ENCODE data around the gene ADGRL2. TPM values are rescaled to one million over a fixed set of nuclear protein-coding genes. Genes with fewer than 3 reads are reported as not detected.

Gene ADGRL2
- polyA plus RNA-seq, 1 donor (not counting 4 experiments of a cell fraction or from before 2014, with no cell fraction given), result 6.6 TPM

DNA sequence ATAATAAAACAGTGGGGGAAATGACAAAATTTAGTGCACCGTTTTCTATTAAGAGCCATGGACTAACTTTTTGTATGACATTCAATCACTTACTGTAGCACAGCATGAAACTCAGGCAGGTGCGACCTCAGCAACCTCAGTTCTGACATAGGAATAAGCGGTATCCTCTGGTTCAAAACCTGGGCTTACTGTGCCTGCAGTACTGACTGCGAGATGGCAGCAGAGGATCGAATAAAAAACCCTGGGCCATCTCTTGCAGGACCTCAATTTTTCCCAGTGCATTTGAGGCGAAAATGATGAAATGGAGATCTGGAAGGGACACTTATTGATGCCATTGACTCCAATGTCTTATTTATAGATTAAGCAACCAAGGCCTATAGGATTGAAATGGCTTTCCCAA lies 214.7 kb downstream of the ADGRL2 start:
- TF ChIP-seq EZH2 (IDR thresholded peaks at IDR 0.05; ENCODE audit: low read length) (no peak), CTCF (optimal IDR thresholded peaks at IDR 0.05 in 1 of 3, IDR thresholded peaks at IDR 0.05 in 1 of 3, conservative IDR thresholded peaks at IDR 0.05 in 1 of 3; ENCODE audit: extremely low read depth in 1 of 3, insufficient read depth in 2 of 3, low read length in 3 of 3) (no peak)
- Histone ChIP-seq H2AFZ (ENCODE audit: control insufficient read depth, low read length) (no peak overlapping the region), H3K4me1 (ENCODE audit: control insufficient read depth, extremely low read depth, insufficient read depth, low read length) (no peaks in the 10 kb centered on the region), H3K27me3 (ENCODE audit: control insufficient read depth, extremely low read depth, insufficient read depth, low read length) (no peaks in the 10 kb centered on the region), H3K79me2 (ENCODE audit: control insufficient read depth, insufficient read depth, low read length) (no peaks in the 10 kb centered on the region), H3K4me3 (ENCODE audit: control insufficient read depth in 2 of 3, extremely low read depth in 1 of 3, insufficient read depth in 2 of 3, low read depth in 1 of 3, low read length in 3 of 3) (no peak overlapping the region), H3K27ac (ENCODE audit: control insufficient read depth, insufficient read depth, low read length) (no peak overlapping the region), H3K9me1 (ENCODE audit: control insufficient read depth, extremely low read depth, insufficient read depth, low read length) (no peaks in the 10 kb centered on the region), H3K9ac (ENCODE audit: control insufficient read depth, extremely low read depth, insufficient read depth, low read length) (no peak overlapping the region), H4K20me1 (ENCODE audit: control insufficient read depth, extremely low read depth, insufficient read depth, low read length) (no peaks in the 10 kb centered on the region), H3K4me2 (ENCODE audit: control insufficient read depth, extremely low read depth, insufficient read depth, low read depth, low read length) (no peak overlapping the region), H3K36me3 (ENCODE audit: control insufficient read depth in 2 of 2, extremely low read depth in 1 of 2, insufficient read depth in 2 of 2, low read length in 2 of 2) (no peaks in the 10 kb centered on the region), H3K9me3 (ENCODE audit: control insufficient read depth, low read depth, low read length) (no peaks in the 10 kb centered on the region)
- no peak for FAIRE-seq
- dilution Hi-C loops (cut with MboI; ENCODE audit: extremely low pct_ligation_motif_present, low sequenced_read_pairs), result no loop called here
- no peak for DNase-seq (ENCODE audit: low read depth, low spot score)

DNA sequence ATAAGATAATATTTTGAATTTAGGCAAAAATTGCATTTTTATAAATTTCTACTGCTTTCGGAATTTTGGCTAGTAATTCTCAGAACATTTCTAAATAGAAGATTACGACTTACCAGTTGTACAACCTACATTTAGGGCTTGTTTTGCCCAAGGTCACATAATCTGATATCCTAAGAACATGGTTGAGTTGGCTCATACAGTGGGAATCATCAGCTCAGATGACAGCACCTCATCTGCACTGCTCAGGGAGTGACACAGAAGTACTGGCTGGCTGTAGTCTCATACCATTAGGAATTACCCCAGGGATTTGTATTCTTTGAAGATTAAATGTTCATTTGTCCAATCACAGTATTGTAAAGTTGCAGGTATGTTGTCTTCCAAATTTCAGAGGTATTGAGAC lies 217.6 kb downstream of the ADGRL2 start:
- no peaks in the 10 kb centered on the region for H3K9me3 ChIP-seq (ENCODE audit: control insufficient read depth, low read depth, low read length)
- H3K9ac ChIP-seq (ENCODE audit: control insufficient read depth, extremely low read depth, insufficient read depth, low read length), result no peak overlapping the region
- H3K4me1 ChIP-seq (ENCODE audit: control insufficient read depth, extremely low read depth, insufficient read depth, low read length), result no peaks in the 10 kb centered on the region
- H3K36me3 ChIP-seq (ENCODE audit: control insufficient read depth in 2 of 2, extremely low read depth in 1 of 2, insufficient read depth in 2 of 2, low read length in 2 of 2), result no peaks in the 10 kb centered on the region
- no peaks in the 10 kb centered on the region for H3K9me1 ChIP-seq (ENCODE audit: control insufficient read depth, extremely low read depth, insufficient read depth, low read length)
- no peaks in the 10 kb centered on the region for H4K20me1 ChIP-seq (ENCODE audit: control insufficient read depth, extremely low read depth, insufficient read depth, low read length)
- DNase-seq (ENCODE audit: low read depth, low spot score) (no peak), FAIRE-seq (no peak)
- H3K27ac ChIP-seq (ENCODE audit: control insufficient read depth, insufficient read depth, low read length), result no peak overlapping the region
- no peaks in the 10 kb centered on the region for H3K27me3 ChIP-seq (ENCODE audit: control insufficient read depth, extremely low read depth, insufficient read depth, low read length)
- H3K4me3 ChIP-seq (ENCODE audit: control insufficient read depth in 2 of 3, extremely low read depth in 1 of 3, insufficient read depth in 2 of 3, low read depth in 1 of 3, low read length in 3 of 3), result no peak overlapping the region
- no peak overlapping the region for H2AFZ ChIP-seq (ENCODE audit: control insufficient read depth, low read length)
- no peak overlapping the region for H3K4me2 ChIP-seq (ENCODE audit: control insufficient read depth, extremely low read depth, insufficient read depth, low read depth, low read length)
- H3K79me2 ChIP-seq (ENCODE audit: control insufficient read depth, insufficient read depth, low read length), result no peaks in the 10 kb centered on the region
- dilution Hi-C loops (cut with MboI; ENCODE audit: extremely low pct_ligation_motif_present, low sequenced_read_pairs), result no loop called here
- TF ChIP-seq CTCF (optimal IDR thresholded peaks at IDR 0.05 in 1 of 3, IDR thresholded peaks at IDR 0.05 in 1 of 3, conservative IDR thresholded peaks at IDR 0.05 in 1 of 3; ENCODE audit: extremely low read depth in 1 of 3, insufficient read depth in 2 of 3, low read length in 3 of 3) (no peak), EZH2 (IDR thresholded peaks at IDR 0.05; ENCODE audit: low read length) (no peak)

All from keratinocyte (primary cell).